CD14-positive monocyte (primary cell): ENCODE results near the gene TMEM51. TPM values are rescaled to one million over a fixed set of nuclear protein-coding genes. Genes with fewer than 3 reads are reported as not detected.
A peak's percentile ranks its signal among the peaks of the same experiment; 100 is the strongest.

ENCODE experiments used
- DNase-seq, 3 donors: peaks; one replicate each; pipeline ENCODE4 v3.0.0-alpha.2; 2011 to 2022
- H2AFZ ChIP-seq: 2 replicates; pipeline ENCODE4 v1.6.0; 2012; ENCODE audit warnings: mild to moderate bottlenecking, low read depth, low read length, inconsistent platforms; ENCODE audit not compliant: insufficient read depth, poor library complexity, severe bottlenecking
- H3K27ac ChIP-seq, 2 donors: 1 replicate in 1 of 2; 2 replicates in 1 of 2; pipeline ENCODE4 v1.5.1; 2012 to 2013; ENCODE audit warnings: low read length in 2 of 2, control low read depth in 1 of 2, inconsistent platforms in 1 of 2, low read depth in 1 of 2, mild to moderate bottlenecking in 1 of 2
- H3K27me3 ChIP-seq, 2 donors: one replicate each; pipeline versions ENCODE4 v1.6.0 to v1.6.1; 2011 to 2013; ENCODE audit warnings: low read length in 2 of 2; ENCODE audit not compliant: control insufficient read depth in 2 of 2, insufficient read depth in 2 of 2
- H3K36me3 ChIP-seq, 2 donors: replicated peaks in 1 of 2; 1 replicate in 1 of 2; 2 replicates in 1 of 2; pipeline versions ENCODE4 v1.5.1 to v1.6.1; 2012 to 2013; ENCODE audit warnings: low read length in 2 of 2, control low read depth in 1 of 2, inconsistent platforms in 1 of 2, mild to moderate bottlenecking in 1 of 2; ENCODE audit not compliant: insufficient read depth in 2 of 2, control insufficient read depth in 1 of 2
- H3K4me1 ChIP-seq, 2 donors: 1 replicate in 1 of 2; 2 replicates in 1 of 2; pipeline versions ENCODE4 v1.5.1 to v1.6.1; 2012 to 2013; ENCODE audit warnings: low read length in 2 of 2, control low read depth in 1 of 2, inconsistent platforms in 1 of 2, mild to moderate bottlenecking in 1 of 2, moderate library complexity in 1 of 2; ENCODE audit not compliant: insufficient read depth in 2 of 2, control insufficient read depth in 1 of 2
- H3K4me2 ChIP-seq: replicated peaks from 2 replicates; pipeline ENCODE3; 2012; ENCODE audit warnings: low read length, moderate library complexity, mild to moderate bottlenecking; ENCODE audit not compliant: poor library complexity, severe bottlenecking; ENCODE audit errors: extremely low read depth
- H3K4me3 ChIP-seq, 3 experiments: fragments of 200-600 bp in 1 of 3; sonication (generic) in 1 of 3; replicated peaks in 1 of 3; 1 replicate in 2 of 3; 2 replicates in 1 of 3; pipeline ENCODE4 v1.5.1; 2011 to 2013; ENCODE audit warnings: low read length in 3 of 3, mild to moderate bottlenecking in 3 of 3, control low read depth in 2 of 3, low read depth in 2 of 3, inconsistent platforms in 1 of 3, moderate library complexity in 1 of 3
- H3K79me2 ChIP-seq: 2 replicates; pipeline ENCODE4 v1.6.0; 2012; ENCODE audit warnings: mild to moderate bottlenecking, control low read depth, inconsistent platforms, low read length, moderate library complexity; ENCODE audit not compliant: insufficient read depth
- H3K9ac ChIP-seq: 2 replicates; pipeline ENCODE4 v1.6.0; 2017; ENCODE audit warnings: low read length, mild to moderate bottlenecking; ENCODE audit not compliant: insufficient read depth, poor library complexity, severe bottlenecking
- H3K9me3 ChIP-seq, 2 donors: replicated peaks in 1 of 2; 1 replicate in 1 of 2; 2 replicates in 1 of 2; pipeline versions ENCODE4 v1.5.1 to v1.6.1; 2012 to 2013; ENCODE audit warnings: low read length in 2 of 2, control low read depth in 1 of 2; ENCODE audit not compliant: control insufficient read depth in 1 of 2, insufficient read depth in 1 of 2
- H4K20me1 ChIP-seq: 2 replicates; pipeline ENCODE4 v1.6.0; 2012; ENCODE audit warnings: mild to moderate bottlenecking, low read length, control low read depth, moderate library complexity; ENCODE audit not compliant: insufficient read depth
- H3K27ac Mint-ChIP-seq, 7 donors: one replicate each; pipeline ENCODE4 v1.8.0; 2020; ENCODE audit warnings: mild to moderate bottlenecking in 7 of 7, mixed read lengths in 7 of 7, moderate library complexity in 6 of 7, inconsistent platforms in 2 of 7
- H3K27me3 Mint-ChIP-seq, 3 donors: one replicate each; pipeline ENCODE4 v1.8.0; 2021 to 2022; ENCODE audit warnings: low read depth in 3 of 3, mild to moderate bottlenecking in 3 of 3, mixed read lengths in 3 of 3, moderate library complexity in 3 of 3, inconsistent platforms in 1 of 3
- H3K36me3 Mint-ChIP-seq, 2 donors: one replicate each; pipeline ENCODE4 v1.8.0; 2020; ENCODE audit warnings: mixed read lengths in 2 of 2, inconsistent platforms in 1 of 2, mild to moderate bottlenecking in 1 of 2
- H3K4me1 Mint-ChIP-seq: one replicate; pipeline ENCODE4 v1.8.0; 2020; ENCODE audit warnings: mild to moderate bottlenecking, mixed read lengths
- H3K4me3 Mint-ChIP-seq, 2 donors: one replicate each; pipeline ENCODE4 v1.8.0; 2020; ENCODE audit warnings: mild to moderate bottlenecking in 2 of 2, mixed read lengths in 2 of 2, moderate library complexity in 1 of 2
- H3K9me3 Mint-ChIP-seq, 7 donors: one replicate each; pipeline ENCODE4 v1.8.0; 2020 to 2022; ENCODE audit warnings: mixed read lengths in 7 of 7, mild to moderate bottlenecking in 6 of 7, moderate library complexity in 6 of 7, inconsistent platforms in 2 of 7
- CTCF ChIP-seq: fragments of 200-600 bp; IDR thresholded peaks from one replicate; pipeline ENCODE4 v1.8.0; 2022; ENCODE audit warnings: antibody characterized with exemption, mild to moderate bottlenecking
- WGBS: methylation state at CpG from one replicate; pipeline ENCODE4 v1.1.5; 2013; ENCODE audit warnings: missing lambda C conversion rate; ENCODE audit not compliant: insufficient coverage; 5-methylcytosine and 5-hydroxymethylcytosine counted together
- intact Hi-C, 2 donors: fragments of 100-400 bp; cut with micrococcal nuclease; formaldehyde crosslinking; loops; one replicate each; pipeline versions ENCODE4 v1.15.0 to v1.15.1; 2023
- polyA plus RNA-seq, 3 donors: library from polyadenylated mRNA; depleted of rRNA in 1 of 3; unstranded in 2 of 3; stranded (reverse) in 1 of 3; fragments of 300-500 nt in 2 of 3; fragments of >200 nt in 1 of 3; fragmentation: Illumina TruSeq in 2 of 3; gene quantifications; 1 replicate in 2 of 3; 2 replicates in 1 of 3; pipeline ENCODE4 v1.2.3, GENCODE V29; 2012 to 2021

TMEM51 gene
- polyA plus RNA-seq, 3 donors, result 1.2 to 2.5 (median 2.1) TPM

GRCh38 chr1:15212954-15213291 is 59.4 kb downstream of the TMEM51 start:
- Mint-ChIP-seq H3K4me1 (peaks cover 44% of the 10 kb centered on the region), H3K27me3 (peaks cover 0 to 3% (median 3%) of the 10 kb centered on the region in 3 donors), H3K27ac (no peak overlapping the region), H3K9me3 (peaks cover 0 to 2% (median 0%) of the 10 kb centered on the region in 7 donors), H3K36me3 (no peaks in the 10 kb centered on the region), H3K4me3 (no peak overlapping the region)
- H3K79me2 ChIP-seq, result no peaks in the 10 kb centered on the region
- intact Hi-C loops, result no loop called here
- H3K4me2 ChIP-seq, result no peak overlapping the region
- H3K4me3 ChIP-seq, result no peak overlapping the region
- no peak overlapping the region for H3K9ac ChIP-seq
- 100% methylated on average over 2 of the region's 3 CpGs for WGBS
- H3K4me1 ChIP-seq, result peaks cover 26 to 51% of the 10 kb centered on the region in 2 donors
- no peak for DNase-seq
- peak overlapping the region; percentile 5 for H2AFZ ChIP-seq
- H3K9me3 ChIP-seq, result no peaks in the 10 kb centered on the region
- peak overlapping the region; percentile 9 to 35 for H3K27ac ChIP-seq
- no peaks in the 10 kb centered on the region for H3K27me3 ChIP-seq
- no peak for TF ChIP-seq CTCF
- H3K36me3 ChIP-seq, result no peaks in the 10 kb centered on the region
- H4K20me1 ChIP-seq, result no peaks in the 10 kb centered on the region

GRCh38 chr1:15213341-15213821 is 59.8 kb downstream of the TMEM51 start:
- no peak for TF ChIP-seq CTCF
- H3K27ac ChIP-seq, result peak overlapping the region; percentile 35 to 51
- intact Hi-C loops, result no loop called here
- H3K4me3 ChIP-seq, result no peak overlapping the region
- peak overlapping the region in 1 of 2 donors; percentile 0 for H3K4me3 Mint-ChIP-seq
- peak in 2 of 3 donors; percentile 9 to 55 for DNase-seq
- H3K27me3 ChIP-seq, result no peaks in the 10 kb centered on the region
- H3K36me3 Mint-ChIP-seq, result no peaks in the 10 kb centered on the region
- H3K4me2 ChIP-seq, result no peak overlapping the region
- H2AFZ ChIP-seq, result peak overlapping the region; percentile 42
- peaks cover 0 to 2% (median 0%) of the 10 kb centered on the region in 7 donors for H3K9me3 Mint-ChIP-seq
- no peaks in the 10 kb centered on the region for H3K79me2 ChIP-seq
- H3K4me1 ChIP-seq, result peaks cover 26 to 51% of the 10 kb centered on the region in 2 donors
- H3K4me1 Mint-ChIP-seq, result peaks cover 44% of the 10 kb centered on the region
- WGBS, result 36% methylated on average over 7 of the region's 7 CpGs
- H3K36me3 ChIP-seq, result no peaks in the 10 kb centered on the region
- peaks cover 0 to 3% (median 2%) of the 10 kb centered on the region in 3 donors for H3K27me3 Mint-ChIP-seq
- H3K9me3 ChIP-seq, result no peaks in the 10 kb centered on the region
- no peak overlapping the region for H3K9ac ChIP-seq
- no peaks in the 10 kb centered on the region for H4K20me1 ChIP-seq
- peak overlapping the region in 3 of 7 donors; percentile 66 to 68 (median 67) for H3K27ac Mint-ChIP-seq
